Measurements from ENCODE around the gene AGAP4.
"Not testable (repeated sequence)": the region's sequence is repeated elsewhere in the genome, so short reads cannot be mapped to it uniquely, and the experiment has no call there.

The AGAP4 gene

GRCh38 chr10:45847400-45847799, at the start of gene AGAP4:
Gene AGAP4 (minus strand): TSS chr10:45847500. CDS start chr10:45847347, 153 bp downstream.
- DNase-seq (ENCODE audit: low read depth in 2 of 2) = not testable (repeated sequence)

GRCh38 chr10:45890721-45891120, 43.4 kb upstream of the AGAP4 start:
- DNase-seq (ENCODE audit: low read depth in 2 of 2) = not testable (repeated sequence)

GRCh38 chr10:45889539-45890230, 42.4 kb upstream of the AGAP4 start:
- not testable (repeated sequence) for DNase-seq (ENCODE audit: low read depth in 2 of 2)

- not testable (repeated sequence) for DNase-seq (ENCODE audit: low read depth in 2 of 2)
Measured at GRCh38 chr10:45882880-45883279, 35.6 kb upstream of the AGAP4 start.

GRCh38 chr10:45865404-45865803, 18.1 kb upstream of the AGAP4 start:
- DNase-seq (ENCODE audit: low read depth in 2 of 2) = not testable (repeated sequence)

- DNase-seq (ENCODE audit: low read depth in 2 of 2) = not testable (repeated sequence)
Measured at GRCh38 chr10:45864264-45864663, 17.0 kb upstream of the AGAP4 start.

GRCh38 chr10:45863632-45864031, 16.3 kb upstream of the AGAP4 start:
- DNase-seq (ENCODE audit: low read depth in 2 of 2) = not testable (repeated sequence)

GRCh38 chr10:45857931-45858330, 10.6 kb upstream of the AGAP4 start:
- DNase-seq (ENCODE audit: low read depth in 2 of 2) = not testable (repeated sequence)

- DNase-seq (ENCODE audit: low read depth in 2 of 2) = not testable (repeated sequence)
Measured at GRCh38 chr10:45848467-45848866, 1.2 kb upstream of the AGAP4 start.

GRCh38 chr10:45822918-45823317, 24.4 kb downstream of the AGAP4 start:
- not testable (repeated sequence) for DNase-seq (ENCODE audit: low read depth in 2 of 2)

- DNase-seq (ENCODE audit: low read depth in 2 of 2) = not testable (repeated sequence)
Measured at GRCh38 chr10:45820107-45820830, 27.0 kb downstream of the AGAP4 start.

- DNase-seq (ENCODE audit: low read depth in 2 of 2) = no peak
Measured at GRCh38 chr10:45819552-45819951, 27.7 kb downstream of the AGAP4 start.

GRCh38 chr10:45817912-45818311, 29.4 kb downstream of the AGAP4 start:
- no peak for DNase-seq (ENCODE audit: low read depth in 2 of 2)

- DNase-seq (ENCODE audit: low read depth in 2 of 2) = no peak
Measured at GRCh38 chr10:45817130-45817859, 30.0 kb downstream of the AGAP4 start.

- not testable (repeated sequence) for DNase-seq (ENCODE audit: low read depth in 2 of 2)
Measured at GRCh38 chr10:45814146-45814545, 33.2 kb downstream of the AGAP4 start.

- DNase-seq (ENCODE audit: low read depth in 2 of 2) = not testable (repeated sequence)
Measured at GRCh38 chr10:45812959-45813358, 34.3 kb downstream of the AGAP4 start.

- DNase-seq (ENCODE audit: low read depth in 2 of 2) = no peak
Measured at GRCh38 chr10:45811075-45811474, 36.2 kb downstream of the AGAP4 start.

GRCh38 chr10:45809837-45810236, 37.5 kb downstream of the AGAP4 start:
- DNase-seq (ENCODE audit: low read depth in 2 of 2) = no peak

GRCh38 chr10:45804996-45805395, 42.3 kb downstream of the AGAP4 start:
- not testable (repeated sequence) for DNase-seq (ENCODE audit: low read depth in 2 of 2)

GRCh38 chr10:45803060-45804010, 44.0 kb downstream of the AGAP4 start:
- DNase-seq (ENCODE audit: low read depth in 2 of 2) = not testable (repeated sequence)

- not testable (repeated sequence) for DNase-seq (ENCODE audit: low read depth in 2 of 2)
Measured at GRCh38 chr10:45794761-45795160, 52.5 kb downstream of the AGAP4 start.
